GM03348 (cell line): ENCODE data around the gene EML1.

Source experiments
- DNase-seq: peaks from one replicate; pipeline ENCODE4 v3.0.0; 2012; ENCODE audit warnings: low spot score

EML1 gene

GRCh38 chr14:99803803-99804202 is 10.6 kb downstream of the EML1 start:
- no peak for DNase-seq

DNA sequence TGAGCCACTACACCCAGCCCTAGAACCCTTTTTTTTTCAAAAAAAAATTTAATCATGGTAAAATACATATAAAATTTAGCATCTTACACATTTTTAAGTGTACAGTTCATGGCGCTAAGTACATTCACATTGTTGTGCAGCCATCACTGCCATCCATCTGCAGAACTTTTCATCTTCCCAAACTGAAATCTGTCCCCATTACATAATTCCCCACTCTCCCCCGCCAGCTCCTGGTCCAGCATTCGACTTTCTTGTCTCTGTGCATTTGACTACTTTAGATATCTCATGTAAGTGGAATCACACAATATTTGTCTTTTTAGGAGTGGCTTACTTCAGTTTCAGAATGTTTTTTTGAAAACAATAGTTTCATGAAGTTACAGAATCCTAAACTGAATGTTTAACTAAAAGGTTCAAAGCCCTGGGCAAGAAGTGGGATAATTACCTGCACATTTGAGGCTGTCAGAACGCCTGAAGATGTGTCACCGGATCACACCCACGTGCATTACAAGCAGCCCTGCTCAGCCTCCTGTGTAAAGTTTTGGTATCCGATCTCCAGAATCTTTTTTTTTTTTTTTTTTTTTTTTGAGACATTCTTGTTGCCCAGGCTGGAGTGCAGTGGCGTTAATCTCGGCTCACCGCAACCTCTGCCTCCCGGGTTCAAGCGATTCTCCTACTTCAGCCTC is 12.7 kb downstream of the EML1 start:
- DNase-seq, result no peak

DNA sequence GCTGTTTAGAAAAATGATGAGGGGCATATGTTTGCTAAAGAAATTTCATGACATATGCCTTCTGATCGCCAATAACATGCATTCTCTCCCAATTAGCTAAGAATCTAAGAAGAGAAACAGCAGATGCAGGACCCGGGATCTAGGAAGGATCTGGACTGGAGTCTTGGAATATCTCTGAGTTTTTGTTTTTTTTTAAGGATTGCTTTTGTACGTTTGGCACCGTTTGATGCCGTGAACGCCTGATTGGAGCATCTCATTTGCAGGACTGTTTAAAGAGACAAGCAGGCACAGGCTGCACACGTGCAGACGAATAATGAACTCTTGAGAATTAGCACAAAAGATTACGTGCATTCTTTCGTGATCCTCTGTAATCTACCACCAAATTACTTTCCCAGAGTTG is 13.6 kb downstream of the EML1 start:
- DNase-seq, result no peak

DNA sequence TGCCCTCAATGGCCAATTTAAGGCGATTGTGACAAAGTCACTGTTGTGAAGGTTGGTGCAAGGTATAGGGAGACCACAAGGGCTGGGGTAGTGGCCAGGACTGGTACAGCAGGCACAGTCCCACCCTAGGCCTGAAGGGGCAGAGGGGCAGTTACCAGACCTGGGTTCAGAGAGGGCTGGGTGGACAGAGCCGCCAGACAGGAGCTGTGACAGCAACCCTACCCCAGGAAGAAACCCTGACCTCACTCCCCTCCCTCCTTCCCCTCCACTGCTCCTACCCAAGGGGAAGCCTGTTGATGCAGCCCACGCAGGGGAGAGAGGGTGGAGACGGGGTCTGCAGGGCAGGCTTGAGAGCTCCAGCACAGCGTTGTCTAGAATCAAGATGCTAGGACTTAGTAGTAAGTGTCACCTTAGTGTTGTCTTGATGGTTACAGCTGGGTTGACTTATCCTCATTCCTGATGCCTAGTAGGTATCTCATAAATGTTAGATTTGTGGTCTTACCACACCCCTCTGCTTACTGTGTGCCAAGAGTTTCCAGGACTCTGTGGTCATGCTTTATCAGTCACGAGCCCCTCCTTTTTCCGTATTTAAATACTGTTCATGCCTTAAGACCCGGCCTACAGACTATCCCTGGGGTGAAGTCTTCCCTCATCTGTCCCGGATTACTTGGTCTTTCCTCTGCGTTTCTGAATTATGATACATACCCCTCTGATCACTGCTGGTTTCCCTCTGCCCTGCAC is 14.4 kb downstream of the EML1 start:
- DNase-seq, result peak; percentile 44

- DNase-seq, result no peak
These were observed 14.9 kb downstream of the EML1 start for GRCh38 chr14:99808154-99808505.

DNA sequence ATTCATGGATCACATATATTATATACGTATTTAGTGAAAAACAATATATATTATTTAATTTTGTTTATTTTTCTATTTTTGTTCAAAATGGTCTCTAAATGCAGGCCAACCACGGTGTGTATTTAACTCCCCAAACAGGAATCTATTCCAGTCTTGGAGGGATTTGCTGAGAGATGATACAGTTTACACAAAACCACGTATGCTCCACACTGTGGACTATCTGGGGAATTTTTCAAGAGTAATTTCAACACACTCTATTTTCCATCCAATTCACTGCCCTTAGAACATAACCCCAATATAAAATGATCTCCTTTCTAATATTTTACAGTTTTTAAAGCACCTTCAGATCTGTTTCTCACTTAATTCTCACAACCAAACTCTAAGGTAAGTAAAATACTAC is 15.3 kb downstream of the EML1 start:
- DNase-seq, result no peak

DNA sequence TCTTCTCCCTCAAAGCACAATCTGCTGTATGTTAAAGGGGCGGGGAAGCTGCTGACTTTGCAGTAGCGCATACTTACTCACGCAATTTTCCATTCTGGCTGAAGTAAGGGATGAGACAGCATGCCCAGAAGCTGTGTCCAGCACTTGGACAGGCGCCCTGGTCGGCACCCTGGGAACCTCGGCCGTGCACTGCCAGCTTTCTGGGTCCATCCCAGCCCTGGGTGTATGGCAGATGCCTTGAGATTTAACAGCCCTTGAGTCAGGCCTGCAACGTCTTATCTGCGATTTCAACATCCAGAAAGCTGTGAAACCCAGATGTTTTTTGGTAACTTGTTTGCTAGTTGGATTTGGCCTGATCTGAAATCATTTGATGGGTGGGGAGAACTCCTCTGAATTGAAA is 16.1 kb downstream of the EML1 start:
- peak; percentile 89 for DNase-seq

GRCh38 chr14:99809859-99810558 is 16.8 kb downstream of the EML1 start:
- peak; percentile 25 for DNase-seq

DNA sequence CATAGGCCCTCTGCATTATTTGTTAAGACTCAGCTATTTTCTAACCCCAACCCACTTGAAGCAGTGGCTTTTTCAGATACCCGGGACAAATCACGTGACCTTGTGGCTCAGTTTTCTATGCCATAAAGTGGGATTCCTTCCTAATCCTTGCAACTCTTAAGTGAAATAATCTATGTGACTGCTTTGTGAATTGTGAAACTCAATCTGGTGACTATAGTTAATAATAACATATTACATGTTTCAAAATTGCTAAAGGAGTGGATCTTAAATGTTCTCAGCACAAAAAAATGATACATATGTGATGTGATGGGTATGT is 17.3 kb downstream of the EML1 start:
- no peak for DNase-seq

DNA sequence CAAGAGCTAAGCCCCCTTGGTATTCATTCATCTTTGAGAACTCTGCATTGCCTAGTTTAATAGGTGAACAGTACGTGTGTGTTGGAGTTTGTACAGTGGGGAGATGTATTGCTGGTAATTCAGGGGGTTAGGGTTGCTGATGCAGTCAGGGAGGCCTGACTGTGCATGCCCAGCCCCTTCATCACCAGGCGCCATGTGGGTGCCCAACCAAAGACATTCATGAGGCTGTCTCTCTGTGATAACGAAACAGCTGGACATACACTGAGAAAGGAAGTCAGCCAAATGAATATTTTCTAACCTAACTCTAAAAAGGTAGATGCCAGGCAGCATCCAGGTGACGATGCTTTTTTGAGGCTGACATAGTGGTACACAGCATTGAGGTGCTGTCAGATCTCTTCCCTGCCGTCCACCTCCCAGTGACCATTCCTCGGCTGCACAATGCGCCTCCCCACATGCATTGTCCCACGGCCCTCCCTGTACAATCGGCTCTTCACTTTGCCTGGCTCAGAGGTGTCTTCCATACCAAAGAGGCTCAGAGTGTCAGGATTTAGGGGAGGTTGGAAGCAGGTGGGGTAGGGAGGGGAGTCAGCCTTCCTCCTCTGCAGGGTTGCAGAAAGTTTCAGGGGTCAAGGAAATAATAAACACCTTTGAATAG is 19.0 kb downstream of the EML1 start:
- no peak for DNase-seq

GRCh38 chr14:99812892-99813291 is 19.7 kb downstream of the EML1 start:
- DNase-seq, result no peak

GRCh38 chr14:99815696-99816095 is 22.5 kb downstream of the EML1 start:
- DNase-seq, result no peak

DNA sequence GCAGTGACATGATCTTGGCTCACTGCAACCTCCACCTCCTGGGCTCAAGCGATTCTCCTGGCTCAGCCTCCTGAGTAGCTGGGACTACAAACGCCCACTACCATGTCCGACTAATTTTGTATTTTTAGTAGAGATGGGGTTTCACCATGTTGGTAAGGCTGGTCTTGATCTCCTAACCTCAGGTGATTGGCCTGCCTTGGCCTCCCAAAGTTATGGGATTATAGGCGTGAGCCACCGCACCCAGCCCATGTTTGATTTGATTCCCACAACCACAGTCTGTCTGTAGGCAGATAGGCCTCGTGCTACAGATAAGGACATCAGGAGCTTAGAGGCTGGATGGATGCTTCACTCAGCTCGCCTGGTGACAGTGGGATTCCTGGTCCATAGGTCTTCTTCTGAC is 23.0 kb downstream of the EML1 start:
- no peak for DNase-seq

- no peak for DNase-seq
These were observed 23.4 kb downstream of the EML1 start for GRCh38 chr14:99816642-99817041.

GRCh38 chr14:99817331-99817730 is 24.1 kb downstream of the EML1 start:
- DNase-seq, result no peak

- DNase-seq, result no peak
These were observed 25.4 kb downstream of the EML1 start for GRCh38 chr14:99818503-99819036.

DNA sequence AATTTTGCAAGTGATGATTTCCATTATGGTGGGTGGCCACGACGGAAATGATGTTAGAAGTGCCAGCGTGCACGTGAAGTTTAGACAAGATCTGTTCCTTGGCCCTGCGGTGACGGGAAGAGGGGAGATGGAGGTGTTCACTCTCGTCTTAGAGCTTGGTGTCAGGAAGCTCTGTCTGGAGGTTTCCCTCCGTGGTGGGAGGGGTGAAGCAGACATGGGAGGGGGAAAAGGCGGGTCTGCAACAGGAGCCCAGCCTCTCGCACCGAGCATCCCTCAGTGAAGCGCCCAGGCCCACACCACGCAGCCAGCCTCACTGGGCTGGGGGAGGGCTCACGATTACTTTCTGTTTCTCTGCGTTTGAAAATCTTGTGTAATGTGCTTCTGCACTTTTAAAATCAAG is 26.3 kb downstream of the EML1 start:
- no peak for DNase-seq

- no peak for DNase-seq
These were observed 27.6 kb downstream of the EML1 start for GRCh38 chr14:99820702-99821331.

GRCh38 chr14:99821519-99822508 is 28.6 kb downstream of the EML1 start:
- DNase-seq, result peak; percentile 78

DNA sequence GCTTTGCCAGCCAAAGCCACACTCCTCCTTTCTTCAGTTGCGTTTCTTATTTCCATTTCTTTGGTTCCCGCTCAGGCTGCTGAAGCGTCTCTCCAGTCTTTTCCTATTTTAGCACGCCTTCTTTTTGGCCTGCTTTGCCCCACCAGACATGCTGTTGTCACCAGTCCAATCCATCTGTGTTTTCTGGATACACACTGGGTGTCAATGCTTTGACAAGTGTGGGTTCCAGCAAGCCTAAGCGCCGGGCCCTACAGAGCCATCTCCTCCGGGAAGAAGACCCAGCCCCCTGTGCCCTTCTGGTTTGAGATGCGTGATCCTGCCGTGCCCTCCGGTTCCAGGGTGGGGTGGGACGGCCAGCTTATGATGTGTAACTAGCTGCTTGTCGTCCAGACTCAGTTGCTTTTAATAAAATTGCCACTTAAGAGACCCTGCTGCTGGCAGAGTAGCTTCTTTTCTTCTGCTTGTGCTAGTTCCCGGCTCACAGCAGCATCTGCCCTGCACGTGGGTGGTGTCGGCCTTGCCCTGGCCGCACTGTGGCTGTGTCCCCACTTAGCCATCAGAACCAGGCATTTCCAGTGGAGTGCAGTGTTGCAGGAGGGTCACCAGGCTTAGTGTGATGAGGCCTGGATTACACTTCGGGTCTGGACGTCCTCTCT is 29.7 kb downstream of the EML1 start:
- no peak for DNase-seq
